Activated CD4-positive, alpha-beta memory T cell treated with anti-CD3 and anti-CD28 coated beads for 36 hours (primary cell): Measurements from ENCODE around the gene KRTAP5-6. TPM values are rescaled to one million over a fixed set of nuclear protein-coding genes. Genes with fewer than 3 reads are reported as not detected.
"Not testable (repeated sequence)": the region's sequence is repeated elsewhere in the genome, so short reads cannot be mapped to it uniquely, and the experiment has no call there.

Experiments
- CTCF ChIA-PET: fragments of 350-600 bp; sonication (Branson Sonifier 250); formaldehyde crosslinking; loops from one replicate; lab custom pipeline; 2021; ENCODE audit warnings: antibody characterized with exemption, inconsistent platforms; lab: Charles Lee
- POLR2A ChIA-PET: fragments of 350-600 bp; sonication (Branson Sonifier 250); formaldehyde crosslinking; loops from one replicate; lab custom pipeline; 2021; ENCODE audit warnings: antibody characterized with exemption; lab: Charles Lee
- DNase-seq: peaks from one replicate; pipeline ENCODE4 v3.0.0-alpha.2; 2020
- H3K27ac Mint-ChIP-seq: one replicate; pipeline ENCODE4 v1.8.0; 2021; ENCODE audit warnings: mixed read lengths
- H3K27me3 Mint-ChIP-seq: one replicate; pipeline ENCODE4 v1.8.0; 2021; ENCODE audit warnings: mixed read lengths
- H3K36me3 Mint-ChIP-seq: one replicate; pipeline ENCODE4 v1.8.0; 2021; ENCODE audit warnings: mixed read lengths
- H3K4me1 Mint-ChIP-seq: one replicate; pipeline ENCODE4 v1.8.0; 2021; ENCODE audit warnings: low read depth, mixed read lengths
- H3K4me3 Mint-ChIP-seq: one replicate; pipeline ENCODE4 v1.8.0; 2021; ENCODE audit warnings: mild to moderate bottlenecking, mixed read lengths
- H3K9me3 Mint-ChIP-seq: one replicate; pipeline ENCODE4 v1.8.0; 2021; ENCODE audit warnings: mixed read lengths
- intact Hi-C: fragments of 100-400 bp; cut with micrococcal nuclease; formaldehyde crosslinking; loops from one replicate; pipeline ENCODE4 v1.15.1; 2023
- total RNA-seq, 2 experiments: library from RNA; stranded (reverse); gene quantifications; one replicate each; pipeline ENCODE4 v1.2.3, GENCODE V29; 2021

The KRTAP5-6 gene
- total RNA-seq, 2 experiments from 2014 or later = not detected

DNA sequence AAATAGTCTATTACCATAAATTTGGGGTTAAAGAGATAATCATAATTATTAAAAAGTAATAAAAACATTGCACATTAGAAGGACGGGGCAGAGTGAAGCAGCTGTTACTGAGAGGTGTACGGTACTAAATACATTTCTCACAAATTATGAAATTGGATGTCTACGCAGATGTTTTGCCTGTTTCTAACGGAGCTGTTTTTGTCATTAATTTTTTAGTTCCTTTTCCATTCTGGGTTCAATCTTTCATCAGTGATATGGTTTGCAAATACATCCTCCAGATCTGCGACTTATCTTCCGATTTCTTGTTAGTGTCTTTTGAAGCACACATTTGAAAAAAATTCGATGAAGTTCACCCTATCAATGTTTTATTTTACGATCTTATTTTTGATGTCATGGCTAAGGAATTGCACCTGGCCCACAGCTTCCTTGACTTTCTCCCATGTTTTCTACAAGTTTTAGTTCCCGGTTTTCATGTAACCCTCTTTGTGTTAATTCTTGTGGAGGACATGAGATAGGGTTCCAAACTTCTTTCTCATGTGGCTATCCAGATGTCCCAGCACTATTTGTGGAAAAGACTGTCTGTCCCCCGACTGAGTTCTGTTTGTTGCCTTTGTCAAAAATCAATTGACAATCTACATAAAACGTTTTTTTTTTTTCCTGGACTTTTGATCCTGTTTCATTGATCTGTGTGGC, 21.3 kb upstream of the KRTAP5-6 start:
- intact Hi-C loops = no loop called here

DNA sequence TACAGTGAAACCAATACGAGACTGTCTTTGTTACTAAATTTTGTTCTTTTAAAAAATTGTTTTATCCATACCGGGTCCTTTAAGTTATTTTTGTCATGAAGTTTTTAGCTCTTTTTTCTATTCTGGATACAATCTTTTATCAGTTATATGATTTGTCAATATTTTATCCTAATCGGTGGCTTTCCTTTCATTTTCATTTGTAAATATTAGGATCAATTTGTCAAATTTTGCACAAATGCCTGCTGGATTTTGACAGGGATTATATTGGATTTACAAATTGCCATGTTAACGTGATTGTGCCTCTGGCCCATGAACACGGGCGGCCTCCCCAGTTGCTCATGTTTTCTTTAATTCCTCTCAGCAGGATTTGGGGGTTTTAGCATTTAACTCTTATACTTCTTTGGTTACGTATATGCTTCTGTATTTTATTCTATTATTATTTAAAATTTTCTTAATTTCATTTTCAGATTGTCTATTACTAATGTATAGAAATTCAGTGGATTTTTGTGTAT, 20.7 kb upstream of the KRTAP5-6 start:
- DNase-seq = no peak
- H3K36me3 Mint-ChIP-seq = no peaks in the 10 kb centered on the region
- no peaks in the 10 kb centered on the region for H3K9me3 Mint-ChIP-seq
- peaks cover 23% of the 10 kb centered on the region for H3K27me3 Mint-ChIP-seq
- no peak overlapping the region for H3K4me3 Mint-ChIP-seq
- intact Hi-C loops = no loop called here
- no peaks in the 10 kb centered on the region for H3K4me1 Mint-ChIP-seq
- ChIA-PET POLR2A (no interaction called here), CTCF (interaction anchor here (0.7 to 1.9 kb wide), 6 partner anchors 17 to 659 kb away, joined by 3 to 10 read pairs (median 3); no protein-coding TSS in a partner anchor)
- no peak overlapping the region for H3K27ac Mint-ChIP-seq

More for the DNA sequence above, 21.3 kb upstream of the KRTAP5-6 start:
- no peaks in the 10 kb centered on the region for H3K36me3 Mint-ChIP-seq
- H3K27me3 Mint-ChIP-seq = peaks cover 23% of the 10 kb centered on the region
- H3K9me3 Mint-ChIP-seq = no peaks in the 10 kb centered on the region
- DNase-seq = no peak
- CTCF ChIA-PET = interaction anchor here (0.7 to 1.9 kb wide), 5 partner anchors 18 to 660 kb away, joined by 3 to 10 read pairs (median 3); no protein-coding TSS in a partner anchor
- no peak overlapping the region for H3K4me3 Mint-ChIP-seq
- no peak overlapping the region for H3K27ac Mint-ChIP-seq
- POLR2A ChIA-PET = no interaction called here
- no peaks in the 10 kb centered on the region for H3K4me1 Mint-ChIP-seq

DNA sequence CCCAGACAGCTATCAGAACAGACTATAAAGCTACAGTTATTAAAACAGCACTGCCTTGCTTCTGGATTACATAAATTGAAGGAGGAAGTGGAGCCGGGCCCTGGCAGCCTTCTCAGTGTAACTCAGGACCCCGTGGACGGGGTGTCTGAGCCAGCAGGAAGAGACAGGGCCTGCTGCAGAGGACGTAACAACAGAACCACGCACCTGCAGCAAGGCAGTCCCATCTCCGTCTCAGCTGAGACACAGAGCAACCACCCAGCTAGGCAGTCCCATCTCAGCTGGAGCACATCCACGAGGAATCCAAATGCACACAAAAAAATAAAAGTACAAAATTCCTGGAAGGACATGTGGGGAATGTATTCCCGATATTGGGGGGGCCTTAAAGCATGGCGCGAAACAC, 17.1 kb upstream of the KRTAP5-6 start:
- Mint-ChIP-seq H3K36me3 (no peaks in the 10 kb centered on the region), H3K9me3 (no peaks in the 10 kb centered on the region), H3K4me3 (no peak overlapping the region), H3K27ac (no peak overlapping the region), H3K4me1 (no peaks in the 10 kb centered on the region), H3K27me3 (peaks cover 20% of the 10 kb centered on the region)
- CTCF ChIA-PET = interaction anchor here (0.9 to 3.7 kb wide), 5 partner anchors 14 to 203 kb away, joined by 3 to 28 read pairs (median 3); no protein-coding TSS in a partner anchor
- POLR2A ChIA-PET = no interaction called here
- intact Hi-C loops = no loop called here
- no peak for DNase-seq

DNA sequence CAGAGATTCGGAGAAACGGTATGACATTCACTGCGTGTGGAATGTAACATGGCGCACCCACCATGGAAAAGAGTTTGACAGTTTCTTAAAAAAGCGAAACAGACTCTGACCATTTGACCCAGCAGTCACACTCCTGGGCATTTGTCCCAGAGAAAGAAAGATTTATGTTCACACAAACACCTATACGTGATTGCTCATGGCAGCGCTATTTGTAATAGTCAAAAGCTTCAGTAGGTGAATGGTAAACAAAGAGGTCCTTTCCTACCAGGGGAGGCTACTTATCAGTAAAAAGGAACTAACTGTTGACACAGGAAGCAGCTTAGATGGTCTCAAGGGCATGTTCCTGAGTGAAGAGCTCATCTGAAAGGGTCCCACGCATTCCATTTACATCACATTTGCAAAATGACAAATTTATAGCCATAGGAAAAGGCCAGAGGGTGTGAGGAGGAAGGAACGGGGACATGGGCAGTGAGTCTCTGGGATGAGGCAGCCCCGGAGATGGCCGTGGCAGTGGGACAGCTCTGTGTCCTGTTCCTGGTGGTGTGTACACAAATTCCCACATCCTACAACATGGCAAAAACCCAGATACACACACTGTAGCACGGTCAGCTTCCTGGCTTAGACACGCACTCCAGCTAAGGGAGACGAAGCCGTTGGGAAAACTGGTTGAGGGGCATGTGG, 14.6 kb upstream of the KRTAP5-6 start:
- Mint-ChIP-seq H3K4me1 (no peaks in the 10 kb centered on the region), H3K27ac (no peak overlapping the region), H3K36me3 (no peaks in the 10 kb centered on the region), H3K27me3 (peaks cover 10% of the 10 kb centered on the region), H3K4me3 (no peak overlapping the region), H3K9me3 (no peaks in the 10 kb centered on the region)
- CTCF ChIA-PET = interaction anchor here (1.3 to 1.8 kb wide), 2 partner anchors 12 to 30 kb away, joined by 7 to 9 read pairs; no protein-coding TSS in a partner anchor
- DNase-seq = no peak
- intact Hi-C loops = no loop called here
- POLR2A ChIA-PET = no interaction called here

DNA sequence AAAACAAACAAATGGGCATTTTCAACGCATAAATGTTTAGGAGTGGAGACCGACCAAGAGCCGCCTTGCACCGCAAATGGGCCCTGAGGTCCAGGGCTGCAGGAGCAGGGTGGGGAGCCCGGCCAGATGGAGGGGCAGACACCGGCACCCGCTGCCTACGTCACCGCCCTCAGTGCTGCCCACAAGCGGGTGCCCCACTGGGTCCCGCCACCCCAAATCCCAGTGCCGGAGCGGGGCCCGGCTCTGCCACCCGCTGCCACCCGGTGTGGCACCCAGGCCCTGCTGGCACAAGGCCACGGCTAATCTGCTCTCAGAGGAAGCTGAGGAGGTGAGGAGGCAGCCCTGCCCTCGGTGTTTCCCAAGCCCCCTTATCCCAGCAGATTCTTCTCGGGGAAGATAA, 13.8 kb upstream of the KRTAP5-6 start:
- CTCF ChIA-PET = interaction anchor here (1.3 to 1.8 kb wide), 2 partner anchors 11 to 31 kb away, joined by 7 to 9 read pairs; no protein-coding TSS in a partner anchor
- POLR2A ChIA-PET, H3K27ac Mint-ChIP-seq, H3K4me1 Mint-ChIP-seq, H3K4me3 Mint-ChIP-seq, intact Hi-C loops, H3K9me3 Mint-ChIP-seq, DNase-seq, H3K27me3 Mint-ChIP-seq, H3K36me3 Mint-ChIP-seq: not testable (repeated sequence)

- H3K4me3 Mint-ChIP-seq, H3K9me3 Mint-ChIP-seq, DNase-seq, CTCF ChIA-PET, H3K36me3 Mint-ChIP-seq, H3K27ac Mint-ChIP-seq, POLR2A ChIA-PET, H3K27me3 Mint-ChIP-seq, intact Hi-C loops, H3K4me1 Mint-ChIP-seq: not testable (repeated sequence)
These were observed 13.0 kb upstream of the KRTAP5-6 start for GRCh38 chr11:1683904-1684572.

- H3K4me3 Mint-ChIP-seq, intact Hi-C loops, POLR2A ChIA-PET, DNase-seq, H3K27ac Mint-ChIP-seq, H3K9me3 Mint-ChIP-seq, H3K36me3 Mint-ChIP-seq, H3K4me1 Mint-ChIP-seq: not testable (repeated sequence)
- CTCF ChIA-PET = interaction anchor here (0.7 kb wide), 1 partner anchor 9 kb away, joined by 3 read pairs; no protein-coding TSS in a partner anchor
- H3K27me3 Mint-ChIP-seq = peaks cover 12% of the 10 kb centered on the region
These were observed 11.8 kb upstream of the KRTAP5-6 start for GRCh38 chr11:1684886-1685874.

GRCh38 chr11:1686220-1686619, 10.8 kb upstream of the KRTAP5-6 start:
- intact Hi-C loops, H3K36me3 Mint-ChIP-seq, H3K27ac Mint-ChIP-seq, H3K4me1 Mint-ChIP-seq, H3K4me3 Mint-ChIP-seq, DNase-seq, H3K9me3 Mint-ChIP-seq, POLR2A ChIA-PET: not testable (repeated sequence)
- peaks cover 19% of the 10 kb centered on the region for H3K27me3 Mint-ChIP-seq
- CTCF ChIA-PET = interaction anchor here (0.7 kb wide), 1 partner anchor 8 kb away, joined by 3 read pairs; no protein-coding TSS in a partner anchor

- peaks cover 33% of the 10 kb centered on the region for H3K27me3 Mint-ChIP-seq
- DNase-seq, H3K36me3 Mint-ChIP-seq, H3K9me3 Mint-ChIP-seq, POLR2A ChIA-PET, H3K27ac Mint-ChIP-seq, CTCF ChIA-PET, H3K4me3 Mint-ChIP-seq, H3K4me1 Mint-ChIP-seq, intact Hi-C loops: not testable (repeated sequence)
These were observed 8.6 kb upstream of the KRTAP5-6 start for GRCh38 chr11:1688336-1688947.

GRCh38 chr11:1689250-1690166, 7.5 kb upstream of the KRTAP5-6 start:
- H3K4me3 Mint-ChIP-seq, H3K36me3 Mint-ChIP-seq, H3K9me3 Mint-ChIP-seq, H3K4me1 Mint-ChIP-seq, DNase-seq, H3K27ac Mint-ChIP-seq, POLR2A ChIA-PET: not testable (repeated sequence)
- intact Hi-C loops = loop anchor here (5.0 kb wide), 2 partner anchors 37 to 463 kb away; no protein-coding TSS in a partner anchor
- peaks cover 34% of the 10 kb centered on the region for H3K27me3 Mint-ChIP-seq
- CTCF ChIA-PET = interaction anchor here (6.4 kb wide), 1 partner anchor 141 kb away, joined by 488 read pairs; the partner anchor contains the start of gene SYT8
